ENCODE data around the gene MB21D2. TPM values are rescaled to one million over a fixed set of nuclear protein-coding genes. Genes with fewer than 3 reads are reported as not detected.
A peak's percentile ranks its signal among the peaks of the same experiment; 100 is the strongest.

Gene MB21D2
- polyA plus RNA-seq, 3 donors = 14.0 to 18.6 (median 15.4) TPM

- DNase-seq = no peak
Observed at GRCh38 chr3:192835818-192836815, 81.5 kb downstream of the MB21D2 start.

GRCh38 chr3:192834428-192834827 is 83.2 kb downstream of the MB21D2 start:
- DNase-seq = no peak

GRCh38 chr3:192833177-192833890 is 84.3 kb downstream of the MB21D2 start:
- DNase-seq = no peak

GRCh38 chr3:192831801-192832347 is 85.8 kb downstream of the MB21D2 start:
- DNase-seq = no peak

GRCh38 chr3:192831111-192831644 is 86.5 kb downstream of the MB21D2 start:
- no peak for DNase-seq

- no peak for DNase-seq
Observed at GRCh38 chr3:192830291-192831110, 87.2 kb downstream of the MB21D2 start.

- DNase-seq = no peak
Observed at GRCh38 chr3:192827863-192828594, 89.6 kb downstream of the MB21D2 start.

- no peak for DNase-seq
Observed at GRCh38 chr3:192827208-192827607, 90.4 kb downstream of the MB21D2 start.

- no peak for DNase-seq
Observed at GRCh38 chr3:192826214-192827006, 91.2 kb downstream of the MB21D2 start.

GRCh38 chr3:192825657-192826200 is 91.9 kb downstream of the MB21D2 start:
- peak; percentile 77 for DNase-seq

GRCh38 chr3:192825216-192825615 is 92.4 kb downstream of the MB21D2 start:
- no peak for DNase-seq

- no peak for DNase-seq
Observed at GRCh38 chr3:192824313-192824712, 93.3 kb downstream of the MB21D2 start.

GRCh38 chr3:192821161-192821560 is 96.5 kb downstream of the MB21D2 start:
- no peak for DNase-seq

GRCh38 chr3:192820161-192820560 is 97.5 kb downstream of the MB21D2 start:
- DNase-seq = no peak

- DNase-seq = no peak
Observed at GRCh38 chr3:192819001-192819569, 98.6 kb downstream of the MB21D2 start.

GRCh38 chr3:192818126-192818525 is 99.5 kb downstream of the MB21D2 start:
- DNase-seq = no peak

GRCh38 chr3:192817506-192817905 is 100.2 kb downstream of the MB21D2 start:
- DNase-seq = no peak

- no peak for DNase-seq
Observed at GRCh38 chr3:192817053-192817452, 100.6 kb downstream of the MB21D2 start.

- DNase-seq = peak; percentile 60
Observed at GRCh38 chr3:192816351-192816750, 101.3 kb downstream of the MB21D2 start.

All from renal pelvis (tissue), 4 donors.